CD4-positive, alpha-beta memory T cell (primary cell): ENCODE measurements around the gene STOML3. TPM values are rescaled to one million over a fixed set of nuclear protein-coding genes. Genes with fewer than 3 reads are reported as not detected.

Experiments used
- CTCF ChIA-PET: fragments of 350-600 bp; sonication (Branson Sonifier 250); formaldehyde crosslinking; loops from one replicate; lab custom pipeline; 2021; ENCODE audit warnings: inconsistent platforms; ENCODE audit not compliant: partially characterized antibody; lab: Charles Lee
- POLR2A ChIA-PET: fragments of 350-600 bp; sonication (Branson Sonifier 250); formaldehyde crosslinking; loops from one replicate; lab custom pipeline; 2021; ENCODE audit not compliant: partially characterized antibody; lab: Charles Lee
- DNase-seq, 5 donors: peaks; one replicate each; pipeline versions ENCODE4 v3.0.0 to v3.0.0-alpha.2; 2020 to 2022; ENCODE audit warnings: mixed read lengths in 1 of 5
- H3K27ac ChIP-seq: one replicate; pipeline ENCODE4 v1.7.0; 2013; ENCODE audit warnings: low read depth, low read length
- H3K27me3 ChIP-seq: 2 replicates; pipeline ENCODE4 v1.7.0; 2013; ENCODE audit warnings: mild to moderate bottlenecking, low read length, moderate library complexity; ENCODE audit not compliant: insufficient read depth
- H3K36me3 ChIP-seq: 2 replicates; pipeline ENCODE4 v1.7.0; 2013; ENCODE audit warnings: mild to moderate bottlenecking, low read length, moderate library complexity; ENCODE audit not compliant: insufficient read depth
- H3K4me1 ChIP-seq: 2 replicates; pipeline ENCODE4 v1.7.0; 2013; ENCODE audit warnings: mild to moderate bottlenecking, low read length, moderate library complexity; ENCODE audit not compliant: insufficient read depth
- H3K4me3 ChIP-seq, 2 donors: one replicate each; pipeline ENCODE4 v1.7.0; 2013; ENCODE audit warnings: low read length in 2 of 2, mild to moderate bottlenecking in 1 of 2
- H3K9me3 ChIP-seq, 2 donors: one replicate each; pipeline ENCODE4 v1.7.0; 2013; ENCODE audit warnings: low read length in 2 of 2, control low read depth in 1 of 2; ENCODE audit not compliant: control insufficient read depth in 1 of 2
- H3K27ac Mint-ChIP-seq, 7 donors: one replicate each; pipeline ENCODE4 v1.8.0; 2020 to 2021; ENCODE audit warnings: mixed read lengths in 7 of 7, mild to moderate bottlenecking in 6 of 7, inconsistent platforms in 3 of 7, moderate library complexity in 3 of 7
- H3K27me3 Mint-ChIP-seq, 2 donors: one replicate each; pipeline ENCODE4 v1.8.0; 2020 to 2021; ENCODE audit warnings: mixed read lengths in 2 of 2
- H3K36me3 Mint-ChIP-seq, 2 donors: one replicate each; pipeline ENCODE4 v1.8.0; 2020 to 2021; ENCODE audit warnings: mixed read lengths in 2 of 2, inconsistent platforms in 1 of 2, mild to moderate bottlenecking in 1 of 2
- H3K4me1 Mint-ChIP-seq, 4 donors: one replicate each; pipeline ENCODE4 v1.8.0; 2020 to 2021; ENCODE audit warnings: mixed read lengths in 4 of 4, mild to moderate bottlenecking in 1 of 4
- H3K4me3 Mint-ChIP-seq, 8 donors: one replicate each; pipeline ENCODE4 v1.8.0; 2020 to 2021; ENCODE audit warnings: mixed read lengths in 8 of 8, mild to moderate bottlenecking in 7 of 8, moderate library complexity in 6 of 8, inconsistent platforms in 3 of 8
- H3K9me3 Mint-ChIP-seq, 8 donors: one replicate each; pipeline ENCODE4 v1.8.0; 2020 to 2021; ENCODE audit warnings: mixed read lengths in 8 of 8, mild to moderate bottlenecking in 5 of 8, inconsistent platforms in 3 of 8, moderate library complexity in 1 of 8
- intact Hi-C: fragments of 100-400 bp; cut with micrococcal nuclease; formaldehyde crosslinking; loops from one replicate; pipeline ENCODE4 v1.15.1; 2023
- polyA plus RNA-seq, 2 donors: library from polyadenylated mRNA; unstranded; fragments of 300-500 nt; fragmentation: Illumina TruSeq; gene quantifications; one replicate each; pipeline ENCODE4 v1.2.3, GENCODE V29; 2021
- total RNA-seq, 2 experiments: library from RNA; stranded (reverse); gene quantifications; one replicate each; pipeline ENCODE4 v1.2.3, GENCODE V29; 2021

The STOML3 gene
- total RNA-seq (not detected), polyA plus RNA-seq (not detected)

GRCh38 chr13:38990693-38991092, at the start of gene STOML3:
Gene STOML3, minus strand, starts transcription at chr13:38990831. Its CDS starts 110 bp downstream, at chr13:38990721.
- Mint-ChIP-seq H3K9me3 (no peaks in the 10 kb centered on the region), H3K4me1 (no peaks in the 10 kb centered on the region), H3K27ac (peak within 1 kb of the TSS in 1 of 7 donors; percentile 1), H3K4me3 (no peak within 1 kb of the TSS), H3K36me3 (no peaks in the 10 kb centered on the region), H3K27me3 (peaks cover 0 to 4% of the 10 kb centered on the region in 2 donors)
- H3K27me3 ChIP-seq, result no peaks in the 10 kb centered on the region
- no peaks in the 10 kb centered on the region for H3K9me3 ChIP-seq
- H3K4me3 ChIP-seq, result no peak within 1 kb of the TSS
- intact Hi-C loops, result no loop called here
- H3K36me3 ChIP-seq, result no peaks in the 10 kb centered on the region
- no peaks in the 10 kb centered on the region for H3K4me1 ChIP-seq
- DNase-seq, result no peak
- ChIA-PET CTCF (interaction anchor here (0.7 kb wide), 1 partner anchor 9 kb away, joined by 4 read pairs; no protein-coding TSS in a partner anchor), POLR2A (no interaction called here)
- no peak within 1 kb of the TSS for H3K27ac ChIP-seq

- Histone ChIP-seq H3K27ac (no peak overlapping the region), H3K4me3 (no peak overlapping the region), H3K36me3 (no peaks in the 10 kb centered on the region), H3K9me3 (no peaks in the 10 kb centered on the region), H3K27me3 (no peaks in the 10 kb centered on the region), H3K4me1 (peaks cover 41% of the 10 kb centered on the region)
- Mint-ChIP-seq H3K27me3 (no peaks in the 10 kb centered on the region), H3K36me3 (peaks cover 11 to 39% of the 10 kb centered on the region in 2 donors), H3K9me3 (no peaks in the 10 kb centered on the region), H3K27ac (no peak overlapping the region), H3K4me1 (peaks cover 24 to 50% (median 38%) of the 10 kb centered on the region in 4 donors), H3K4me3 (peak overlapping the region in 3 of 8 donors; percentile 11 to 50 (median 31))
- ChIA-PET POLR2A (interaction anchor here (0.6 kb wide), 1 partner anchor 132 kb away, joined by 3 read pairs; no protein-coding TSS in a partner anchor), CTCF (no interaction called here)
- no peak for DNase-seq
- intact Hi-C loops, result no loop called here
Observed at GRCh38 chr13:39040206-39040605, 49.6 kb upstream of the STOML3 start.

GRCh38 chr13:39039041-39039440, 48.4 kb upstream of the STOML3 start:
- H3K9me3 ChIP-seq, result no peaks in the 10 kb centered on the region
- POLR2A ChIA-PET, result interaction anchor here (1.5 to 3.0 kb wide), 4 partner anchors 9 to 1750 kb away, joined by 4 to 10 read pairs (median 6); partner anchors contain the start of genes SLC25A15 and UFM1
- peak overlapping the region; percentile 90 to 99 (median 95) for H3K27ac Mint-ChIP-seq
- peak overlapping the region; percentile 73 for H3K27ac ChIP-seq
- no peak for DNase-seq
- H3K27me3 ChIP-seq, result no peaks in the 10 kb centered on the region
- peak overlapping the region; percentile 88 to 100 (median 94) for H3K4me3 Mint-ChIP-seq
- CTCF ChIA-PET, result interaction anchor here (0.7 to 2.5 kb wide), 5 partner anchors 8 to 589 kb away, joined by 3 to 8 read pairs (median 3); no protein-coding TSS in a partner anchor
- no peaks in the 10 kb centered on the region for H3K36me3 ChIP-seq
- H3K4me1 Mint-ChIP-seq, result peaks cover 34 to 62% (median 48%) of the 10 kb centered on the region in 4 donors
- H3K4me3 ChIP-seq, result peak overlapping the region in 1 of 2 donors; percentile 72
- H3K27me3 Mint-ChIP-seq, result no peaks in the 10 kb centered on the region
- peaks cover 52% of the 10 kb centered on the region for H3K4me1 ChIP-seq
- peaks cover 1 to 33% of the 10 kb centered on the region in 2 donors for H3K36me3 Mint-ChIP-seq
- H3K9me3 Mint-ChIP-seq, result no peaks in the 10 kb centered on the region
- intact Hi-C loops, result loop anchor here (10.0 kb wide), 1 partner anchor 1736 kb away; the partner anchor contains the start of gene MRPS31

- ChIA-PET POLR2A (interaction anchor here (1.0 to 3.0 kb wide), 7 partner anchors 10 to 1883 kb away, joined by 3 to 17 read pairs (median 5); partner anchors contain the start of genes SLC25A15 and UFM1), CTCF (interaction anchor here (0.7 to 2.5 kb wide), 5 partner anchors 9 to 589 kb away, joined by 3 to 8 read pairs (median 3); no protein-coding TSS in a partner anchor)
- peaks cover 35 to 67% (median 53%) of the 10 kb centered on the region in 4 donors for H3K4me1 Mint-ChIP-seq
- H3K36me3 Mint-ChIP-seq, result peaks cover 0 to 33% of the 10 kb centered on the region in 2 donors
- H3K27ac Mint-ChIP-seq, result peak overlapping the region; percentile 90 to 99 (median 95)
- no peaks in the 10 kb centered on the region for H3K9me3 Mint-ChIP-seq
- H3K27ac ChIP-seq, result peak overlapping the region; percentile 73
- peaks cover 57% of the 10 kb centered on the region for H3K4me1 ChIP-seq
- peak overlapping the region; percentile 88 to 100 (median 94) for H3K4me3 Mint-ChIP-seq
- intact Hi-C loops, result loop anchor here (1.0 to 10.0 kb wide), 3 partner anchors 617 to 1736 kb away; partner anchors contain the start of genes COG6, MRPS31 and UFM1
- H3K9me3 ChIP-seq, result no peaks in the 10 kb centered on the region
- no peaks in the 10 kb centered on the region for H3K27me3 ChIP-seq
- peak in 4 of 5 donors; percentile 58 to 68 (median 65) for DNase-seq
- H3K4me3 ChIP-seq, result peak overlapping the region; percentile 72 to 99
- no peaks in the 10 kb centered on the region for H3K27me3 Mint-ChIP-seq
- H3K36me3 ChIP-seq, result no peaks in the 10 kb centered on the region
Observed at GRCh38 chr13:39038569-39039030, 48.0 kb upstream of the STOML3 start.

- Mint-ChIP-seq H3K4me1 (peaks cover 35 to 72% (median 58%) of the 10 kb centered on the region in 4 donors), H3K4me3 (peak within 1 kb of the TSS; percentile 88 to 100 (median 95)), H3K9me3 (no peaks in the 10 kb centered on the region), H3K27me3 (no peaks in the 10 kb centered on the region), H3K36me3 (peaks cover 0 to 32% of the 10 kb centered on the region in 2 donors), H3K27ac (peak within 1 kb of the TSS; percentile 90 to 99 (median 95))
- peak within 1 kb of the TSS; percentile 72 to 99 for H3K4me3 ChIP-seq
- DNase-seq, result peak; percentile 84 to 88 (median 85)
- intact Hi-C loops, result loop anchor here (1.0 to 10.0 kb wide), 4 partner anchors 617 to 1979 kb away; partner anchors contain the start of genes COG6, MRPS31, SUPT20H and UFM1
- ChIA-PET POLR2A (interaction anchor here (0.8 to 3.0 kb wide), 11 partner anchors 10 to 1981 kb away, joined by 3 to 17 read pairs (median 4); partner anchors contain the start of genes COG6, ELF1, SLC25A15 and UFM1), CTCF (interaction anchor here (0.7 to 2.5 kb wide), 6 partner anchors 9 to 590 kb away, joined by 3 to 8 read pairs (median 3); no protein-coding TSS in a partner anchor)
- no peaks in the 10 kb centered on the region for H3K9me3 ChIP-seq
- H3K36me3 ChIP-seq, result no peaks in the 10 kb centered on the region
- peaks cover 62% of the 10 kb centered on the region for H3K4me1 ChIP-seq
- no peaks in the 10 kb centered on the region for H3K27me3 ChIP-seq
- H3K27ac ChIP-seq, result peak within 1 kb of the TSS; percentile 73
Observed at GRCh38 chr13:39037880-39038568, 47.4 kb upstream of the STOML3 start, which contains the start of the genes NHLRC3 and PROSER1. Gene NHLRC3, plus strand, starts transcription at chr13:39038456. Its CDS starts 184 bp downstream, at chr13:39038640. Gene PROSER1, minus strand, starts transcription at chr13:39038089. Its CDS starts 847 bp downstream, at chr13:39037242.

- CTCF ChIA-PET, result interaction anchor here (0.7 to 2.5 kb wide), 4 partner anchors 10 to 20 kb away, joined by 3 to 8 read pairs (median 5); no protein-coding TSS in a partner anchor
- Mint-ChIP-seq H3K4me3 (peak overlapping the region; percentile 88 to 100 (median 95)), H3K36me3 (peaks cover 0 to 33% of the 10 kb centered on the region in 2 donors), H3K4me1 (peaks cover 33 to 75% (median 59%) of the 10 kb centered on the region in 4 donors), H3K27me3 (no peaks in the 10 kb centered on the region), H3K9me3 (no peaks in the 10 kb centered on the region), H3K27ac (peak overlapping the region; percentile 90 to 99 (median 95))
- peak overlapping the region; percentile 72 to 99 for H3K4me3 ChIP-seq
- H3K36me3 ChIP-seq, result no peaks in the 10 kb centered on the region
- POLR2A ChIA-PET, result interaction anchor here (0.8 to 3.0 kb wide), 9 partner anchors 10 to 1982 kb away, joined by 3 to 17 read pairs (median 4); partner anchors contain the start of genes COG6, ELF1, SLC25A15 and UFM1
- H3K27ac ChIP-seq, result peak overlapping the region; percentile 73
- H3K9me3 ChIP-seq, result no peaks in the 10 kb centered on the region
- DNase-seq, result peak in 1 of 5 donors; percentile 62
- peaks cover 63% of the 10 kb centered on the region for H3K4me1 ChIP-seq
- intact Hi-C loops, result loop anchor here (1.0 to 10.0 kb wide), 2 partner anchors 1737 to 1978 kb away; partner anchors contain the start of genes MRPS31 and SUPT20H
- no peaks in the 10 kb centered on the region for H3K27me3 ChIP-seq
Observed at GRCh38 chr13:39037410-39037879, 46.8 kb upstream of the STOML3 start.
